Brain pericyte (primary cell): ENCODE results near the gene MGAT5B.
"Not testable (repeated sequence)": the region's sequence is repeated elsewhere in the genome, so short reads cannot be mapped to it uniquely, and the experiment has no call there.

Experiments used
- DNase-seq: peaks from one replicate; pipeline ENCODE4 v3.0.0-alpha.2; 2012; ENCODE audit warnings: low read depth, low spot score

MGAT5B gene

DNA sequence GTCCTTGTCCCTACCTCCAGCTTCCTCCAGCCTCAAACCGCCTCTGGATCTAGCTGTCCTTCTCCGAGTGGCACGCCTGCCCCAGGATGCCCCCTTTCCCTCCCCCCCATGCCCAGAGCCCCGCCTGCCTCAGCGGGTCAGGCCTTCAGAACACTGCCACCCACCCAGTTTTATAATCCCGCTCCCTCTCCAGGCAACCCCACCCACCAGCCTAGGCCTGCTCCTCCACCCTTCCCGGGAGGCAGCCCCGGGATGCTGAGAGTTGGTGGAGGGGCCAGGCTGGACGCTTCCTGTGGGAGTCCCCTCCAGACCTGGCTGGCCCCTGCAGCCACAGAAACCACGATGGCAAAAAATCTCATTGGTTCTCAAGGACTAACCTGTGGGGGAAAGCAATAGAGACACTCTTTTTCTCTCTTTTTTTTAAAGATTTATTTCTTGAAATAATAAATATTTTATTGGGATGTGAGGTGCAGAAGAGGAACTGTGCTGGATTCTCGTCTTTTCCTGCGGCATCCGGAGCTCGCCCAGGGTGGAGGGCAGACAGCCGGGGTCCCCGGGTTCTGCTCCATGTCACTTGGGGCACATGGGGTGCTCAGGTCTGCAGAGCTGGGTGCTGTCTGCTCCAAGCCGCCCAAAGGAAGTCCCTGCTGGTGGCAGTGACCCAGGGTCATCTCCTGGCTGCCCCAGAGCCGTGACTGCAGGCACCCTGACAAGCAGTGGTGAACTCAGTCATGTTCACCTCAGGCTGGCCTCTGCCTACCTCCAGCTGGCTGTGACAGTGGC lies 81.9 kb downstream of the MGAT5B start:
- DNase-seq, result no peak

DNA sequence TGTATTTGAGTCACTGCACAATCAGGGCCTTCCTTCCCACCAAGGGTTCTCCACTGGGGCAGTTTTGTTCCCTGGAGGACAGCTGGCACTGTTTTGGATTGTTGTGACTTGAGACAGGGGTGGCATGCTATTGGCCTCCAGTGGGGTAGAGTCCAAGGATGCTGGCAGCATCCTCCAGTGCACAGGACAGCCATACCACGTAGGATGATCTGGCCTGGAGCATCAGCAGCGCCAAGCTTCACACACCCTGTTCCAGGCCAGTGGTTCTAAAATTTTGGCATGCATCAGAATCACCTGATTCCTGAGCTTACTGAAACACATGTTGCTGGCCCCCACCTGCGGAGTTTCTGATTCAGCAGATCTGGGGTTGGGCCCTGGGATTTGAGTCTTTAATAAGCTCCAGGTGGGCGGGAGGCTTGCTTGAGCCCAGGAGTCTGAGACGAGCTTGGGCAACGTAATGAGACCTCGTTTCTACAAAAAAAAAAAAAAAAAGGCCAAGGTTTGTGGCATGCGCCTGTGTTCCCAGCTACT lies 83.2 kb downstream of the MGAT5B start:
- no peak for DNase-seq

DNA sequence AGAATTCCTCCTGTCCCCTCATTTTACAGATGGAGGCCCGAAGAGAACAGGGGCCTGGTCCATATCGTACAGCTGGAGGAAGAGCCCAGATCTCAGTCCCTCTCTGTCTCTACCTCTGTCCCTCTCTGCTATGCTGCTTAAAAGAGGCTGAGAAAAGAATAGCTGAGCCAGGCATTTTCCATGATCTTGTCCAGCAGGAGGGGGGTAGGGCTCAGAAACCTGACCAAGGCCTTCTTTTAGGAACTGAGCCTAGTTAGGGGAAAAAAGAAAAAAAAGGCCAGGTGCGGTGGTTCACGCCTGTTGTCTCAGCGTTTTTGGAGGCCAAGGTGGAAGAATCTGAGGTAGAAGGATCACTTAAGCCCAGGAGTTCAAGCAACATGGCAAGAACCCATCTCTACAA lies 84.2 kb downstream of the MGAT5B start:
- no peak for DNase-seq

DNA sequence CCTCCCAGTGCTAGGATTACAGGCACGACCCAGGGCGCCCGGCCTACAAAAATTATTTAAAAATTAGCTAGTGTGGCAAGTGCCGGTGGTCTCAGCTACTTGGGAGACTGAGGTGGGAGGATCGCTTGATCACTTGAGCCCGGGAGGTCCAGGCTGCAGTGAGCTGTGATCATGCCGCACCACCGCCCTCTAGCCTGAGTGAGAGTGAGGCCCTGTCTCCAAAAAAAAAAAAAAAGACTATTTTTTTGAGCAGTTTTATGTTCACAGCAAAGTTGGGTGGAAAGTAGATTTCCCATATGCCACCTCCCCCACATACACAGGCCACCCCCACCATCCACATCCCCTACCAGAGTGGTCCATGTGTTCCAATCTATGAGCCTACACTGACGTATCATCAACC lies 84.9 kb downstream of the MGAT5B start:
- no peak for DNase-seq

DNA sequence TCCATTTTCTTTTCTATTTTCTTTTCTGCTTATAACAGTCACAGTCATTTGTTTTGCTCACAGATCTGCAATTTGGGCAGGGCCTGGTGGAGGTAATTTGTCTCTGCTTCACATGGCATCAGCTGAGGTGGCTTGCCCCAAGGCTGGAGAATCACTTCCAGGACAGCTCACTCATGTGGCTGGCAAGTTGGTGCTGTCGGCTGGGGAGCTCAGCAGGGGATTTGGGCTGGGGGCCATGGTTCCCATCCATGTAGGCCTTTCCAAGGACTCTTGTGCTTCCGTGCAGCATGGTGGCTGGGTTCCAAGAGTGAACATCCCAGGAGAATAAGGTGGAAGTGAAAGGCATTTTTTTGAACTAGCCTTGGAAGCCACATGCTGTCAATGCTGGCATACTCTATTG lies 85.7 kb downstream of the MGAT5B start:
- no peak for DNase-seq

DNA sequence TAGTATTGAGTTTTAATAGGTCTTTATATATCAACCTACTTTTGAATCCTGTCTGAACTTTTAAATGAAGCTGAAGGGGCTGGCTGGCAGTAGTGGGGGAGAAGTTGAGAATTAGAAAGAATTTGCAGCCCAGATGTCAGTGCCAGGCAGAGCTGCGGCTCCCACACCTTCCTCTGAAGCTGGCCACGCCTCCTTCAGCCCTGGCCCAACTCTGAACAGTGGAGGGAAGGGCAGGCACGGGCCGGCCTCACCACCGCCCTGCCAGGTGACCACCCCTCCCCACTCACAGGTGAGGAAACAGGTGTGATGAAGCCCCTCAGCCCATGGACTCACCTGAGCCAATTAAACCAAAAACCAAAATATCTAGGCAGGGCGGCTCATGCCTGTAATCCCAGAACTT lies 87.0 kb downstream of the MGAT5B start:
- DNase-seq, result no peak

DNA sequence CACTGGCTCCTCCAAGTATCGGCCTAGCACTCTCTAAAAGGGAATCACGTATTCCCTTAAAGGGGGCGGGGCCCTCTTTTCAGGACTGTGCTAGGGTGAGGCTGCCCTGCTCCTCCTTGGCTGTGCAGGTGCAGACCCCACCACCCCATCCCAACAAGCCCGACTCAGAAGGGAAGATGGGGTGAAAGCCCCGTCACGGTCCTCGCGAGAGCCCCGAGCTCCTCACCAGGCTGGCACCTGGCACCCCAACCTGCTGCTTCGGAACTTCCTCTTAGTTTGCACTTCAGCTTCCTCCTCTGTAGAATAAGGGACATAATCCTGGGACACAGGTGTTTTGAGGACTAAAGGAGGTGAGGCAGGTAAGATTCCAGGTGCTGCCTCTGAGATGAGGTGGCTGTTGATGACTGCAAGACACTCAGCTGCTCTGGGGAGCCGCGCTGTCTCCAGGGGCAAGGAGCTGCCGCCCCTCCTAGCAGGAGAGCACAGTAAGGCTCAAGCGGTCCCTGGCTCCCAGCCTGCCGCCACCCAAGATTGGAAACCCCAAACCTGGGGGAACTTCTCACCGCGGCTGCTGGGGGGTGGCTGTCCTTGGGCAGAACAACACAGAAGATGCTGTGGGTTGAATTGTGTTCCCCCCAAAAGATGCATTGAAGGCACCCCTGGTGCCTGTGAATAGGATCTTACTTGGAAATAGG lies 88.8 kb downstream of the MGAT5B start:
- DNase-seq, result no peak

DNA sequence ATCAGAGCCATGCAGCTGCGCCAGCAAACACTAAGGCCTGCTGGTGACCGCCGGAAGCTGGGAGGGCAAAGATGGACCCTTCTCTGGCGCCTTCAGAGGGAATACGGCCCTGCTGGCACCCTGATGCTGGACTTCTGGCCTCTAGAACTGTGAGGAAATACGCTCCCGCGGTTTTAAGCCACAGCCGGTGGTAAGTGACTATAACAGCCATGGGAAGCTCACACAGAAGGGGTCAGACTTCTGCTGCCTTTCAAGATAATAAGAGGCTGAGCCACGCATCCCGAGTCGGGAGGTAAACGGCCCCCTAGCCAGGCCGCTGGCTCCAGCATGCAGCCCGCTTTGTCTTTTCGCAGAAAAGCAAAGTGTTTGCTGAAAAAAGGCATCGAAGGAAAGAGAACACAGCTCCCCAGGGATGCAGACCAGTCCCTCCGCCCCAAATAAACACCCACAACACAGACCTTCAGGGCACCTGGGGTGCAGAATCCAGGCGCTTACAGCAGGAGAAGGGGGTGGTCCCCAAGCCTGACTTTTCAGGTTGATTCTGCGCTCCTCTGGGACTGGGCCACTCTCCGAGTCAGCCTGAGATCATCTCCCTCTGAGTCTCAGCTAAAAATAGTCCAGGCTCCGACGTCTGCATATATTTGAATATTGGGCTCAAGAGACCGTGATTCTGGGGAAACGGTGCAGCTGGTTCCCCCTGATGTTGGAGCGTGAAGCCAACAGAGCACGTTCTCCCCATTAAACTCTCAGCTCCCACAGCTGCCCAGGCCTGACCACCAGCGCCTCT lies 89.7 kb downstream of the MGAT5B start:
- DNase-seq, result no peak

DNA sequence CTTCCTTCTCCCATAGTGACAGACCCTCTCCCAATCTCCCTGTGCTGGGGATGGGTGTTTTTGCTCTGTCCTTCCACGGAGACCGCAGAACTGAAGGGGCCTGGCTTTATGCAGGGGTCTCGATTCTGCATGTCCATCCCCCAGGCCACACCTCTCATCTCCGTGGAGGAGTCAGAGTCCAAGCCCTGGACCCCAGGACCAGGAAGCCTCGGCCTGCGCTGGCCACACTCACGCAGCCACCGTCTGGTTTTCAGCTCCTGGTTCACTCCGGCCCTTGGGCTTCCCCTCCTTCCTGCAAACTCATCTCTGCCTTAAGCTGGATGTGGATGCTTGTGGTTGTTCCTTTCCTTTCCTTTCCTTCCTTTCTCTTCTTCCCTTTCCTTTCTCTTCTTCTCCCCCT lies 90.8 kb downstream of the MGAT5B start:
- DNase-seq, result no peak

DNA sequence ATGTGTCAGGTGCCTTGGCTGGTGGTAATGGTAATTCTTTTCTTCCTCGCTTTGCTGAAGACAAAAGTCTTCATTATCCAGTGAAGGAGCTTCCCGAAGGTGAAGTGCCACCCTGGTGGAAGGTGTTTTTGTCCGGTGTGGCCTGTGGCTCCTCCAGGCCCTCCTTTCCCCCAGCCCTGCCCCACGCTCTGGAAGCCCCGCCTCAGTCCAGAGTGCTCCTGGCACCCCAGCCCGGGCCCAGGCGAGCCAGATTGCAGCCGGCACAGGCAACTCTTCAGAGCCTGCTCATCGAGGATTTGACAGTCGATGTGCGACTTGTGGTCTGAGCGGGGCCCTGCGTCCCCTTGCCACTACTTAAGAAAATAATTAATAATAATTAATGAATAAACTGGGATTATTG lies 93.7 kb downstream of the MGAT5B start:
- no peak for DNase-seq

DNA sequence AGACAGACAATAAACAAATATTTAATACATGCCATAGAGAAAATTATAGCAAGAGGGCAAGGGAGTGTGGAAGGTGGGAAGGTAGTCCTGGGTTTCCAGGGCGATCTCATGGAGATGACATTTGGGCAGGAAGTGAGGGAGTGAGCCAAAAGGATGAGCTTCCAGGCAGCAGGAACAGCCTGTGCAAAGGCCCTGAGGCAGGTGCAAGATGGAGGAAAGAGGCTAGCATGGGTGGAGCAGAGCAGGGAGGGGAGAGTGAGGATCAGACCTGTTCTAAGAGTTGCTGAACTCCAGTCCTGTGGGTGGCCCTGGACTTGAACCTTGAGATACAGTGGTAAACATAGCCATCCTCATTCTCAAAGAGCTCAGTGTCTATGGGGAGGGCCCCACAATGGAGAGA lies 94.7 kb downstream of the MGAT5B start:
- DNase-seq, result no peak

DNA sequence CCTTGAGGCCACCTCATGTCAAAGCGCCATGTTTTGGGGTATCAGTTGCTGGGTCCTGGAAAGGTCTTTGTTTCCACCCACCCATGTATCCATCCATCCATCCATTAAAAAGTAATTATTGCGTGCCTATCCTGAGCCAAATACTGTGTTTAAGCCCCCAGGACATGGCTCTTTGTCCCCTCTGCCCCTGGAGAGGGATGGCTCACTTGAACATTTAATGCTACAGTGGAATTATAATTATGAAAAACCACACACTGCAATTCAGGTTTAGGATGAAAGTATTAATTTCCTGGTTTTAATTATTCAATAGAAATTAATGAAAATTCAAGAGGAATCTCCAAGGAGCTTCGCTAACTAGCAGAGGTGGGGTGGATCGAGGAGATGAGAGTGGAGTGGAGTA lies 97.8 kb downstream of the MGAT5B start:
- no peak for DNase-seq

DNA sequence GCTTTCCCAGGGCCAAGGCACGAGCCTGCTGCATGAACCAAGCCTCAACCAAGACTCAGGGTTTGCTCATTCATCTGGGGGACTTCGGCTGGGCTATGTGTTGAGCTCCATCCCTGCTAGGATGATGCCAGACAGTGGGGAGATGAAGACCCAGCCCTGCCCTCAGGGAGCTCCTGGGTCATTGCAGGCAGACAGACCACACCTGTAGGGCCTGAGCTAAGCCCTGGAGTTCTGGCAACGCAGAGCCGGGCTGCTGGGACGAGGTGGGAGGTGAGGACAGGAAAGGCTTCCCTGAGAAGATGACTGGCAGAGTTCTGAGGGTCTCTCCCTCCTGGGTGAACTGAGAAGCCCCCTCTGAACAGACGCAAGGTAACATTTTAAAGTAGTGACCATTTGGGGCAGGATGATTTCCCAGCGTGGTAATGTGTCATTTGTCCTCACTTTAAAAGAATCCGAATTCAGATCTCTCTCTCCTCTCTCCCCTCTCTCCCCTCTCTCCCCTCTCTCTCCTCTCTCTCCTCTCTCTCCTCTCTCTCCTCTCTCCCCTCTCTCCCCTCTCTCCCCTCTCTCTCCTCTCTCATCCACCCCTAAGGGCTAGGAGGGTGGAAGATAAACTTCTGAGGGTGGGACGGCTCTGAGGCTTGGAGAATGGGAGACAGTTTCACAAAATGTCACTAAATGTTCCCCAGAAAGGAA lies 98.4 kb downstream of the MGAT5B start:
- DNase-seq, result no peak

DNA sequence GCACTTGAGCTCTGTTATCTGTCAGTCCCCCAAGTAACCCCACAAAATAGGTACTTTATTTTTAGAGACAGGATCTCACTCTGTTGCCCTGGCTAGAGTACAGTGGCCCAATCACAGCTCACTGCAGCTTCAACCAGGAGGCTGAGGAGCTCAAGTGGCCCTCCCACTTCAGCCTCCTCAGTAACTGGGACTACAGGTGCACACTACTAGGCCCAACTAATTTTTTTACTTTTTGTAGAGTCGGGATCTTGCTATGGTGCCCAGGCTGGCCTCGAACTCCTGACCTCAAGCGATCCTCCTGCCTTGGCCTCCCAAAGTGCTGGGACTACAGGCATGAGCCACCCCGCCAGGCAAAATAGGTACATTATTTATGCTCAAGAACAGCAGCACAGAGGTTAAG lies 99.6 kb downstream of the MGAT5B start:
- no peak for DNase-seq

DNA sequence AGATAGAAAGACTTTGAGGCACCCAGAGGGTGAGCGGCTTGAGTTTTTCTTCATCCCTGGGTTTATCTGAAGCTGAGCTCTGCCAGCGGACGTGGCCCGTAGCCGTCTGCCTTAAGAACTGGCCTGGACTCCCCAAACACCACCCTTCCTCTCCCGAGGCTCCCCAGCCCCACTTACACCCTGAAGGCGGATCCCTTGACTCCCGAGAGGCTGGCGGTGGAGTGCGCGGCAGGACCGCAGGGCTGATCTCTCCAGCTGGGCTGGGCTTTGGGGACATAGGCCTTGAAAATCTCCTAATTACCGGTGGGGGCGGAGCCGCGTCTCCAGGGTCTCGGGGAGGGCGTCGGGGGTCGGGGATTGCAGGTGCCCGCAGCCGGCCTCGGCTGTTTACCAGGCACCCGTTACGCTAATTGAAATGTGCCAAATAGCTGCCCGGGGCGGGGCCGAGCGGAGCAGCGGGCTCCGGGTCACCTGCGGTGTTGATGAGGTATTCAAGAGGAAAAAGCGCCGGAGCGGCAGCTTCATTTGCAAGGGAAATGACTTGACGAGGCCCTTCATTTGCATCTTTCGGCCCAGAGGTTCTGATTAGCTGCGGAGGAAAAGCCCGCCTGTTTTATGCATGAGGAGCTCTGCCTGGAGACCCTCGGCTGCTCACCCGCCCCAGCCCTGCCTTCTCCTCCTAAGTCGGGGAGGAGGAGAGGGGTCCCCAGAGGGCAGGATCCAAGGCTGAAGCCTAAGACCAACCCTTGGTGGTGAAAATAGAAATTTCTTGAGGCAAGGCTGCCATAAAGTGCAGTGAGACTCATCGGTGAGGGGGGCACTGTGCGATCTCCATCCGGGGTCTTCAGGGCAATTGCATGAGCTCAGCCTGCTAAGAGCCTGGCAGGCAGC lies 100.7 kb downstream of the MGAT5B start:
- DNase-seq, result no peak

DNA sequence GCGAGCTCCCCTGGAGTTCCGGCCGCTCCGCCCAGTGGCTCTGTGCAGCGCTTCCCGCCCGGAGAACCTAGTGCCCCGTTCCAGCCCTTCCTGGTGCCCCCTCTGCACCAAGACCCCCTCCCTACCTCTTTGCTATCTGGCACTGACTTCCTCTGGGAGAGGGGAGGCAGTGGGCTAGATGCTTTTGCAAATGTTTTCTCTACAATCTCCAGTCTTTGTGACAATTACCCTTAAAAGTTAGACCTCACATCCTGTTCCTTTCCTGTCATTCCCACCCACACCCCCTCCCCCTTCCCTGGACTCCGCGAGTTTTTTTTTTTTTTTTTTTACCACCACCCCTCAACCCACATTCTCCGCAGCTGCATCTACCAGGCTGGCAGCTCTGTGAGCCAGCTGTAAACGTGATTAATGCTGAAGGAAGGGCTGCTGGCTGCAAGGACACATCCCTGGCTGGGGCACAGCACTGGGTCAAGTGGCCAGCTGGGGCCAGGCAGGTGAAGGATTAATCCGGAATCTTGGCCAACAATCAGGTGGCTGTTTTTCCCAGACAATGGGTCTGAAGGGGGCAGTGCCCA lies 101.5 kb downstream of the MGAT5B start:
- DNase-seq, result no peak

DNA sequence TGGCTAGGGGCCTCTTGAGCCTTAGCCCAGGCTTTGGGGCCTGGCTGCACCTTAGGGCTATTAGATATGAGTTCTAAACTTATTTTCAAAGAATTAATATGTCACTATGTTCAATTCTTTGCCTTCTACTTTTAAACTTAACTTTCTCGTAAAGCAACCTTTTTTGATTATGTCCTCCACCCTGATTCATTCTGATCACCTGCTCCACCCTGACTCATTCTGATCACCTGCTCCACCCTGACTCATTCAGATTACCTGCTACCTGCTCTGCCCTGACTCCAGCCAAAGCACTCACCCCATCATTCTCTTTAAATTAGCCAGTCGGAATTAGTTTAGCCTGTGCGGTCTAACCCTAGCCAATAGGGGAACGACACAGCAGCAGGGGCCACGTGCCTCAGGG lies 102.0 kb downstream of the MGAT5B start:
- DNase-seq, result not testable (repeated sequence)

DNA sequence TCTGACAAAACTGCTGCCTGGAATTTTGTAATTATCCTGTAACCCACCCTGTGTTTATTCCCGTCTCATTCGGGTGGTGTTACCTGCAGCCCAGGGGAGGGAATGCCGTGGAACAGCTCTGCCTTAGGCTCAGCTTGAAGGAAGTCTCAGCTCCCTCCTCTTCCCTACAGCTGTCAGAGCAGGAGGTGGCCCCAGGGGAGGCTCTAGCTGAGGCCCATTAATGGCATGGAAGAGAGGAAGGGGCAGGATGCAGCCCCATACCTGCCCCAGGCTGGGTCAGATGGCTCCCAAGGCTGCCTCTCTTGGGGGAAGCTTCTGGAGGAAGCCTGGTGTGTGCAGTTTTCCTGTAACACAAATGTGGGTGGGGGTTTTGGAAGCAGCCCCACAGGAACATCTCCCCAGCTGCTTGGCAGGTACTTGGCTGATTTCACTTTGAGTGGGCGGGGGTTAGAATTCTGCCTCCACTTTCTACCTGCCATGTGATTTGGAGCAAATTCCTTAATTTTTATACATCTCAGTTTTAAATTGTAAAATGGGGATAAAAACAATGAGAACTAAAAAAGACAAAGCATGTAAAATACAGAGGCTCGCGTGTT lies 103.9 kb downstream of the MGAT5B start:
- no peak for DNase-seq

DNA sequence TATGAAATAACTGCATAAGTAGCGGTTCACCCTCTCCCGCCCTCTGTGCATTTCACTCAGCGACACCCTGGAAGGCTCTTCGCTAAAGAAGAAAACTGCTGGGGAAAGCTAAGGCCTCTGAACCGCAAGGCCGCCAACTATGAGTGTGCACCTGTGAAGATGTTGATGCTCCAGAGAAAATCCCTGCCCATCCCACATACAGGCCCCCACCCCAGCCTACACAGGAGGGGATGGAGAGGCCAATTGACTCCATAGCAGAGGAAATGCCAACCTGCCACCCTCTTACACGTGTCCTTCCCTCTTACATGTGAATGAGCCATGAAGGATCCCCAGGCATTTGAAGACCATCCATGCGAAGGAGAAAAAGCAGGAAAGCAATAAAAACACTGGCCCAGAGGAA lies 104.8 kb downstream of the MGAT5B start:
- DNase-seq, result no peak

DNA sequence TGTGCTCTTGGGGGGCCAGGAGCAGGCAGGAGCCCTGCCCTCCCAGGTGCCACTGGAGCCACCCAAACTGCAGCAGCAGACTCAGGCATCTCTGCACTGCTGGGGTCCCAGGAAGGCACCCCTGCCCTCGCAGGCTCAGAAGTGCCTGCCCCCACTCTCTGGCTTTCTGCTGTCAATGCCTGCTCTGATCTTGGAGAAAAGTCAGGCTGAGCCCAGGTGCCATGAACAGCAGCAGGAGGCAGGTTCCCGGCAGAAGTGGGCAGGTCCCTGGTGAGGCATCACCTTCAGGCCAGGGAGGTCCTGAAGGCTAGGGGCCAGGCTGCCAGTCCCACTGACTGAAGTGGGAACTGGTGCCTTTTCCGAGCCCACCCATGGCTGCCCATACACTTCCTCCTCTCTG lies 106.5 kb downstream of the MGAT5B start:
- no peak for DNase-seq
